HepG2 (cell line): Measurements from ENCODE around the gene ADIPOR1. TPM values are rescaled to one million over a fixed set of nuclear protein-coding genes. Genes with fewer than 3 reads are reported as not detected.
A peak's percentile ranks its signal among the peaks of the same experiment; 100 is the strongest.

Experiments
- AGO1 ChIP-seq: fragments of 200-400 bp; formaldehyde crosslinking; IDR thresholded peaks from 2 replicates; pipeline ENCODE4 v1.6.1; 2017; ENCODE audit warnings: mild to moderate bottlenecking, low read depth, low read length, moderate library complexity; ENCODE audit not compliant: poor library complexity, severe bottlenecking
- ATRX ChIP-seq: sonication (generic); formaldehyde crosslinking; IDR thresholded peaks from 2 replicates; pipeline ENCODE4 v1.4.0; 2020; ENCODE audit warnings: missing genetic modification reagents, borderline replicate concordance
- GPN1 ChIP-seq: sonication (generic); formaldehyde crosslinking; IDR thresholded peaks from 2 replicates; pipeline ENCODE4 v1.5.1; 2020; ENCODE audit warnings: missing genetic modification reagents, borderline replicate concordance
- GZF1 ChIP-seq: sonication (generic); formaldehyde crosslinking; IDR thresholded peaks from 2 replicates; pipeline ENCODE4 v1.5.1; 2020; ENCODE audit warnings: mild to moderate bottlenecking, missing genetic modification reagents
- HNF4G ChIP-seq, 2 experiments: sonication (generic) in 1 of 2; formaldehyde crosslinking in 1 of 2; IDR thresholded peaks; 2 replicates each; pipeline versions ENCODE4 v1.4.0 to v1.6.1; 2011 to 2020; ENCODE audit warnings: borderline replicate concordance in 2 of 2, low read depth in 2 of 2, mild to moderate bottlenecking in 2 of 2, low read length in 1 of 2, missing genetic modification reagents in 1 of 2, moderate library complexity in 1 of 2
- JUN ChIP-seq: sonication (generic); formaldehyde crosslinking; IDR thresholded peaks from 2 replicates; pipeline ENCODE4 v1.4.0; 2020; ENCODE audit warnings: mild to moderate bottlenecking, missing genetic modification reagents
- MATR3 ChIP-seq: sonication (generic); formaldehyde crosslinking; IDR thresholded peaks from 2 replicates; pipeline ENCODE4 v1.4.0; 2020; ENCODE audit warnings: missing genetic modification reagents
- RAD21 ChIP-seq: fragments of 450-650 bp; formaldehyde crosslinking; IDR thresholded peaks from 2 replicates; pipeline ENCODE4 v1.5.0; 2020; ENCODE audit warnings: mild to moderate bottlenecking
- RFX1 ChIP-seq: fragments of 450-650 bp; IDR thresholded peaks from 2 replicates; pipeline ENCODE4 v1.6.1; 2017
- ZNF235 ChIP-seq: sonication (generic); formaldehyde crosslinking; IDR thresholded peaks from 2 replicates; pipeline ENCODE4 v1.8.1; 2023; ENCODE audit warnings: mild to moderate bottlenecking, missing genetic modification reagents, borderline replicate concordance
- ZNF841 ChIP-seq: sonication (generic); formaldehyde crosslinking; IDR thresholded peaks from 2 replicates; pipeline ENCODE4 v1.8.1; 2023; ENCODE audit warnings: missing genetic modification reagents, borderline replicate concordance
- ZNF878 ChIP-seq: sonication (generic); formaldehyde crosslinking; IDR thresholded peaks from 2 replicates; pipeline ENCODE4 v1.8.1; 2023; ENCODE audit warnings: mild to moderate bottlenecking, missing genetic modification reagents, moderate library complexity
- ZSCAN12 ChIP-seq: sonication (generic); formaldehyde crosslinking; IDR thresholded peaks from 2 replicates; pipeline ENCODE4 v1.9.0; 2021; ENCODE audit warnings: mild to moderate bottlenecking, missing genetic modification reagents
- polyA plus RNA-seq, 8 experiments: library from polyadenylated mRNA; depleted of rRNA in 3 of 8; stranded (reverse) in 7 of 8; unstranded in 1 of 8; fragments of >200 nt; fragmentation: Illumina TruSeq in 4 of 8; extraction: Trizol in 4 of 8; gene quantifications; 2 replicates each; pipeline versions ENCODE4 v1.2.1 to v1.2.3, GENCODE V29; 2011 to 2016; ENCODE audit warnings: low read depth in 4 of 8, missing spikeins in 1 of 8, mixed read lengths in 1 of 8; ENCODE audit not compliant: insufficient read depth in 1 of 8
- total RNA-seq, 5 experiments: library from RNA; depleted of rRNA; stranded (reverse); fragments of >200 nt; fragmentation: Illumina TruSeq; extraction: Trizol; gene quantifications; 2 replicates each; pipeline ENCODE4 v1.2.3, GENCODE V29; 2016; ENCODE audit warnings: low read depth in 1 of 5
- TF ChIP-seq, protein P1 (sequence below): sonication (generic); formaldehyde crosslinking; IDR thresholded peaks from 2 replicates; pipeline ENCODE4 v1.5.1; 2020; ENCODE audit warnings: missing genetic modification reagents, mild to moderate bottlenecking, borderline replicate concordance
- TF ChIP-seq, protein P2 (sequence below): sonication (generic); formaldehyde crosslinking; IDR thresholded peaks from 2 replicates; pipeline ENCODE4 v1.9.0; 2021; ENCODE audit warnings: missing genetic modification reagents, borderline replicate concordance
- TF ChIP-seq, protein P3 (sequence below): sonication (generic); formaldehyde crosslinking; IDR thresholded peaks from 2 replicates; pipeline ENCODE4 v1.9.0; 2022; ENCODE audit warnings: low read depth, missing genetic modification reagents
- TF ChIP-seq, protein P4 (sequence below): sonication (generic); formaldehyde crosslinking; conservative IDR thresholded peaks from 2 replicates; pipeline ENCODE4 v1.4.0; 2020; ENCODE audit warnings: mild to moderate bottlenecking, missing genetic modification reagents, moderate library complexity
- TF ChIP-seq, protein P5 (sequence below): IDR thresholded peaks from 2 replicates; pipeline ENCODE4 v1.6.1; 2016; ENCODE audit warnings: missing biosample characterization, missing genetic modification reagents, low read depth

Gene ADIPOR1
- total and polyA plus RNA-seq, 2 of the 13 experiments (the other 11 are each of a cell fraction or from before 2014, with no cell fraction given) = 60.0 to 141 TPM

DNA sequence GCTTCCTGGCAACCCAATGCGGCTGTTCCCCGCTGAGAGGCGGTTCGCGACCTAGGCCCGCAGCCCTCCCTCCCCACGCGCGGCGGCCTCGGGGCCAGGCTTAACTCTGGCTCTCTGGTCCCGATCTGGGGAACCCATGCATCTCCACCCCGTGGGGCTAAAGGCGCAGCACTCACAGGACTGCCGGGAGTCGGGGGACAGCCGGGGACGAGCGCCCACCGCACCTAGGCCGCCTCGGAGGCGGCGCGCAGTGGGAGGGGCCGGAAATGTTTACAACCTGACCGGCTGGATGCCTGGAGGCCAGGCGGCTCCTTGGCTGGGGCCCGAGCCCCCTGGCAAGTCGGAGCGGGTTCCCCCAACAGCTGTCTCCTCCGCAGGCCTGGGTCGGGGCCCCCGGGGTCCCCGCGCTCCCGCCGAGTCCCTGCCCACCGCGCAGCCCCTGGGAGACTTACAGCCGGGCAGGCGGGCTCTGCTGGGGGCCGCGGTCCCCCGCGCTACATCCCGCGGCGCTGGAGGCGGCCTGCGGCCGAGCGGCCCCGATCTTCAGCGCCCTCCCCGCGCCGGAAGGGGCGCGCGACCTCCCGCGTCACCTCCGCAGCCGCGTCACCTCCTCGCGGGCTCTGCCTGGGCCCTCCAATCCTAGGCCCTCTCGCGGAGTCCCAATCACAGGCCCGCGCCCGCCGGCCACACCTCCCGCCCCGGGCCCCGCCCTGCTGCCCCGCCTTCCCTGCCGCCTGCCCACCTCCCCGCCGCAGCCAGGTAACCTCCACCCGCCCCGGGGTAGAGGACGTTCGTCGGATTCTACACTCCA lies at the start of gene ADIPOR1 (continued):
- TF ChIP-seq, protein P1, sequence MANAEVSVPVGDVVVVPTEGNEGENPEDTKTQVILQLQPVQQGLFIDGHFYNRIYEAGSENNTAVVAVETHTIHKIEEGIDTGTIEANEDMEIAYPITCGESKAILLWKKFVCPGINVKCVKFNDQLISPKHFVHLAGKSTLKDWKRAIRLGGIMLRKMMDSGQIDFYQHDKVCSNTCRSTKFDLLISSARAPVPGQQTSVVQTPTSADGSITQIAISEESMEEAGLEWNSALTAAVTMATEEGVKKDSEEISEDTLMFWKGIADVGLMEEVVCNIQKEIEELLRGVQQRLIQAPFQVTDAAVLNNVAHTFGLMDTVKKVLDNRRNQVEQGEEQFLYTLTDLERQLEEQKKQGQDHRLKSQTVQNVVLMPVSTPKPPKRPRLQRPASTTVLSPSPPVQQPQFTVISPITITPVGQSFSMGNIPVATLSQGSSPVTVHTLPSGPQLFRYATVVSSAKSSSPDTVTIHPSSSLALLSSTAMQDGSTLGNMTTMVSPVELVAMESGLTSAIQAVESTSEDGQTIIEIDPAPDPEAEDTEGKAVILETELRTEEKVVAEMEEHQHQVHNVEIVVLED (CRISPR knock-in tag) = peak; percentile 20; the same call in 1 of the 2 replicates
- TF ChIP-seq GZF1 (no peak), AGO1 (no peak), JUN (CRISPR knock-in tag) (no peak; the same call in 1 of the 2 replicates), ATRX (CRISPR knock-in tag) (no peak), RAD21 (CRISPR knock-in tag) (peak; percentile 45), ZNF841 (CRISPR knock-in tag) (no peak), HNF4G (IDR thresholded peaks at IDR 0.05; ENCODE audit: borderline replicate concordance, low read depth, low read length) (no peak), HNF4G (CRISPR knock-in tag; IDR thresholded peaks at IDR 0.05; ENCODE audit: borderline replicate concordance, low read depth) (peak; percentile 59; the same call in 1 of the 2 replicates), MATR3 (CRISPR knock-in tag) (no peak), RFX1 (no peak), ZNF235 (CRISPR knock-in tag) (no peak), GPN1 (no peak), ZSCAN12 (no peak), ZNF878 (CRISPR knock-in tag) (no peak)
- TF ChIP-seq, protein P2, sequence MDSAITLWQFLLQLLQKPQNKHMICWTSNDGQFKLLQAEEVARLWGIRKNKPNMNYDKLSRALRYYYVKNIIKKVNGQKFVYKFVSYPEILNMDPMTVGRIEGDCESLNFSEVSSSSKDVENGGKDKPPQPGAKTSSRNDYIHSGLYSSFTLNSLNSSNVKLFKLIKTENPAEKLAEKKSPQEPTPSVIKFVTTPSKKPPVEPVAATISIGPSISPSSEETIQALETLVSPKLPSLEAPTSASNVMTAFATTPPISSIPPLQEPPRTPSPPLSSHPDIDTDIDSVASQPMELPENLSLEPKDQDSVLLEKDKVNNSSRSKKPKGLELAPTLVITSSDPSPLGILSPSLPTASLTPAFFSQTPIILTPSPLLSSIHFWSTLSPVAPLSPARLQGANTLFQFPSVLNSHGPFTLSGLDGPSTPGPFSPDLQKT = no peak
- TF ChIP-seq, protein P3, sequence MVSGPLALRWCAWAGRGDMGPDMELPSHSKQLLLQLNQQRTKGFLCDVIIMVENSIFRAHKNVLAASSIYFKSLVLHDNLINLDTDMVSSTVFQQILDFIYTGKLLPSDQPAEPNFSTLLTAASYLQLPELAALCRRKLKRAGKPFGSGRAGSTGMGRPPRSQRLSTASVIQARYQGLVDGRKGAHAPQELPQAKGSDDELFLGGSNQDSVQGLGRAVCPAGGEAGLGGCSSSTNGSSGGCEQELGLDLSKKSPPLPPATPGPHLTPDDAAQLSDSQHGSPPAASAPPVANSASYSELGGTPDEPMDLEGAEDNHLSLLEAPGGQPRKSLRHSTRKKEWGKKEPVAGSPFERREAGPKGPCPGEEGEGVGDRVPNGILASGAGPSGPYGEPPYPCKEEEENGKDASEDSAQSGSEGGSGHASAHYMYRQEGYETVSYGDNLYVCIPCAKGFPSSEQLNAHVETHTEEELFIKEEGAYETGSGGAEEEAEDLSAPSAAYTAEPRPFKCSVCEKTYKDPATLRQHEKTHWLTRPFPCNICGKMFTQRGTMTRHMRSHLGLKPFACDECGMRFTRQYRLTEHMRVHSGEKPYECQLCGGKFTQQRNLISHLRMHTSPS (CRISPR knock-in tag) = no peak
- TF ChIP-seq, protein P4, sequence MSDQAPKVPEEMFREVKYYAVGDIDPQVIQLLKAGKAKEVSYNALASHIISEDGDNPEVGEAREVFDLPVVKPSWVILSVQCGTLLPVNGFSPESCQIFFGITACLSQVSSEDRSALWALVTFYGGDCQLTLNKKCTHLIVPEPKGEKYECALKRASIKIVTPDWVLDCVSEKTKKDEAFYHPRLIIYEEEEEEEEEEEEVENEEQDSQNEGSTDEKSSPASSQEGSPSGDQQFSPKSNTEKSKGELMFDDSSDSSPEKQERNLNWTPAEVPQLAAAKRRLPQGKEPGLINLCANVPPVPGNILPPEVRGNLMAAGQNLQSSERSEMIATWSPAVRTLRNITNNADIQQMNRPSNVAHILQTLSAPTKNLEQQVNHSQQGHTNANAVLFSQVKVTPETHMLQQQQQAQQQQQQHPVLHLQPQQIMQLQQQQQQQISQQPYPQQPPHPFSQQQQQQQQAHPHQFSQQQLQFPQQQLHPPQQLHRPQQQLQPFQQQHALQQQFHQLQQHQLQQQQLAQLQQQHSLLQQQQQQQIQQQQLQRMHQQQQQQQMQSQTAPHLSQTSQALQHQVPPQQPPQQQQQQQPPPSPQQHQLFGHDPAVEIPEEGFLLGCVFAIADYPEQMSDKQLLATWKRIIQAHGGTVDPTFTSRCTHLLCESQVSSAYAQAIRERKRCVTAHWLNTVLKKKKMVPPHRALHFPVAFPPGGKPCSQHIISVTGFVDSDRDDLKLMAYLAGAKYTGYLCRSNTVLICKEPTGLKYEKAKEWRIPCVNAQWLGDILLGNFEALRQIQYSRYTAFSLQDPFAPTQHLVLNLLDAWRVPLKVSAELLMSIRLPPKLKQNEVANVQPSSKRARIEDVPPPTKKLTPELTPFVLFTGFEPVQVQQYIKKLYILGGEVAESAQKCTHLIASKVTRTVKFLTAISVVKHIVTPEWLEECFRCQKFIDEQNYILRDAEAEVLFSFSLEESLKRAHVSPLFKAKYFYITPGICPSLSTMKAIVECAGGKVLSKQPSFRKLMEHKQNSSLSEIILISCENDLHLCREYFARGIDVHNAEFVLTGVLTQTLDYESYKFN (CRISPR knock-in tag) = no peak; the same call in 1 of the 2 replicates
- TF ChIP-seq, protein P5, sequence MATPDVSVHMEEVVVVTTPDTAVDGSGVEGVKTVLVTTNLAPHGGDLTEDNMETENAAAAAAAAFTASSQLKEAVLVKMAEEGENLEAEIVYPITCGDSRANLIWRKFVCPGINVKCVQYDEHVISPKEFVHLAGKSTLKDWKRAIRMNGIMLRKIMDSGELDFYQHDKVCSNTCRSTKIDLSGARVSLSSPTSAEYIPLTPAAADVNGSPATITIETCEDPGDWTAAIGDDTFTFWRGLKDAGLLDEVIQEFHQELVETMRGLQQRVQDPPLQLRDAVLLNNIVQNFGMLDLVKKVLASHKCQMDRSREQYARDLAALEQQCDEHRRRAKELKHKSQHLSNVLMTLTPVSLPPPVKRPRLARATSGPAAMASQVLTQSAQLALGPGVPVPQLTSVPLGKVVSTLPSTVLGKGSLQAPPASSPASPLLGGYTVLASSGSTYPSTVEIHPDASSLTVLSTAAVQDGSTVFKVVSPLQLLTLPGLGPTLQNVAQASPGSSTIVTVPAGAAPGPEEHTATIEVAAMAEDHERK (CRISPR knock-in tag) = no peak
